Gastroesophageal sphincter (tissue), 3 donors: ENCODE measurements around the gene FUBP1.

Source experiments
- EP300 ChIP-seq: sonication (generic); formaldehyde crosslinking; IDR thresholded peaks from one replicate; pipeline ENCODE4 v1.6.1; 2017; ENCODE audit warnings: antibody characterized with exemption, mild to moderate bottlenecking
- POLR2A ChIP-seq, 2 donors: fragments of 450-650 bp; IDR thresholded peaks; one replicate each; pipeline ENCODE4 v1.6.1; 2017; ENCODE audit warnings: antibody characterized with exemption in 2 of 2, mild to moderate bottlenecking in 2 of 2, moderate library complexity in 1 of 2
- POLR2AphosphoS5 ChIP-seq: sonication (generic); formaldehyde crosslinking; IDR thresholded peaks from one replicate; pipeline ENCODE4 v1.6.1; 2017; ENCODE audit warnings: antibody characterized with exemption
- TF ChIP-seq, protein P1 (sequence below), 4 experiments: fragments of 200-600 bp in 2 of 4; fragments of 450-650 bp in 2 of 4; sonication (generic) in 1 of 4; IDR thresholded peaks; one replicate each; pipeline ENCODE4 v1.5.1; 2017 to 2019; ENCODE audit warnings: antibody characterized with exemption in 4 of 4, mild to moderate bottlenecking in 2 of 4, moderate library complexity in 2 of 4

GRCh38 chr1:78006521-78006920, 27.6 kb upstream of the FUBP1 start:
- TF ChIP-seq, protein P1, sequence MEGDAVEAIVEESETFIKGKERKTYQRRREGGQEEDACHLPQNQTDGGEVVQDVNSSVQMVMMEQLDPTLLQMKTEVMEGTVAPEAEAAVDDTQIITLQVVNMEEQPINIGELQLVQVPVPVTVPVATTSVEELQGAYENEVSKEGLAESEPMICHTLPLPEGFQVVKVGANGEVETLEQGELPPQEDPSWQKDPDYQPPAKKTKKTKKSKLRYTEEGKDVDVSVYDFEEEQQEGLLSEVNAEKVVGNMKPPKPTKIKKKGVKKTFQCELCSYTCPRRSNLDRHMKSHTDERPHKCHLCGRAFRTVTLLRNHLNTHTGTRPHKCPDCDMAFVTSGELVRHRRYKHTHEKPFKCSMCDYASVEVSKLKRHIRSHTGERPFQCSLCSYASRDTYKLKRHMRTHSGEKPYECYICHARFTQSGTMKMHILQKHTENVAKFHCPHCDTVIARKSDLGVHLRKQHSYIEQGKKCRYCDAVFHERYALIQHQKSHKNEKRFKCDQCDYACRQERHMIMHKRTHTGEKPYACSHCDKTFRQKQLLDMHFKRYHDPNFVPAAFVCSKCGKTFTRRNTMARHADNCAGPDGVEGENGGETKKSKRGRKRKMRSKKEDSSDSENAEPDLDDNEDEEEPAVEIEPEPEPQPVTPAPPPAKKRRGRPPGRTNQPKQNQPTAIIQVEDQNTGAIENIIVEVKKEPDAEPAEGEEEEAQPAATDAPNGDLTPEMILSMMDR (IDR thresholded peaks at IDR 0.05): no peak
- TF ChIP-seq POLR2A (IDR thresholded peaks at IDR 0.05) (no peak), EP300 (no peak), POLR2AphosphoS5 (no peak)
